ENCODE results near the gene PACSIN3.

Gene PACSIN3

DNA sequence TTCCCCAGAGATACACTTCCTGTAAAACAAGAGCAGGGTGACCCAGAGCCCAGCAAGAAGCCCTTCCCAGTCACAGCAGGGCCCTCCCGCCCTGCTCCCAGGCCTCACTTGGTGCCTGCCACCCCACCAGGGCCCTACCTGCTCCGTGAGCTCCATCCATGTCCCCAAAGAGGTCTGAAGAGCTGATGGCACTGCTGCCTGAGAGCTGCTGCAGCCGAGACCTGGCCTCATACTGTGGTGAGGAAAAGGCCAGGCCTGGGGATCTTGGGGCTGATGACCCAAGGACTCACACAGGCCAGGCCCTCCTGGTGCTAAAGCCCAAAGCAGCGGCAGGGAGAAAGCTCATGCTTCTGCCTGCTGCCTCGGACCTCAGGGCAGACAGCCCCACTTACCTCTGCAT, 19.9 kb downstream of the PACSIN3 start:
- H3K4me3 Mint-ChIP-seq: no peak overlapping the region
- peaks cover 8% of the 10 kb centered on the region for H3K4me1 Mint-ChIP-seq
- no peaks in the 10 kb centered on the region for H3K9me3 Mint-ChIP-seq
- peaks cover 13% of the 10 kb centered on the region for H3K36me3 Mint-ChIP-seq (ENCODE audit: low read depth)
- no peak for DNase-seq
- no peaks in the 10 kb centered on the region for H3K27me3 Mint-ChIP-seq (ENCODE audit: low read depth, poor library complexity)
- no peak for TF ChIP-seq CTCF (IDR thresholded peaks at IDR 0.05)
- H3K27ac Mint-ChIP-seq: no peak overlapping the region

GRCh38 chr11:47165253-47165840, 20.9 kb downstream of the PACSIN3 start:
- TF ChIP-seq CTCF (IDR thresholded peaks at IDR 0.05): no peak
- DNase-seq: no peak
- Mint-ChIP-seq H3K27ac (peak overlapping the region; percentile 66), H3K4me1 (peaks cover 8% of the 10 kb centered on the region), H3K36me3 (ENCODE audit: low read depth) (peaks cover 5% of the 10 kb centered on the region), H3K4me3 (no peak overlapping the region), H3K27me3 (ENCODE audit: low read depth, poor library complexity) (no peaks in the 10 kb centered on the region), H3K9me3 (no peaks in the 10 kb centered on the region)

DNA sequence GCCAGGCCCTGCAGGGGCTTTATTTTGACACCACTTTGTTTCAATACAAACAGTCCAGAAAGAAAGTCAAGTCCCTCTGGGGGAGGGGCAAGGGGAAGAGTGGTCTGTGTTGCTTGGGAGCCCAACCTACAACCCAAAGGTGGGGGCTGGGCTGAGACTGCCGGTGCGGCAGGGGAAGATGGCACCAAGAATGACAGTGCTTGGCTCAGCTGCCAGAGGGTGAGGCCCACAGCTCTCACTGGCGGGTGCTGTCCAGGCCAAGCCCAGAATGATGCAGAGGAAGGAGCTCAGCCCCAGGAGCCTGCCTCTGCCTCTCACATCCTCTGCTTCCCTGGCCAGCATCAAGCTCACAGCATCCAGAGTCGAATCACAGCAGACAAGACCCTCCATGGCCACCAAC, 21.9 kb downstream of the PACSIN3 start:
- Mint-ChIP-seq H3K27me3 (ENCODE audit: low read depth, poor library complexity) (no peaks in the 10 kb centered on the region), H3K27ac (peak overlapping the region; percentile 61), H3K36me3 (ENCODE audit: low read depth) (peaks cover 5% of the 10 kb centered on the region), H3K4me3 (no peak overlapping the region), H3K9me3 (no peaks in the 10 kb centered on the region), H3K4me1 (peaks cover 8% of the 10 kb centered on the region)
- no peak for DNase-seq
- no peak for TF ChIP-seq CTCF (IDR thresholded peaks at IDR 0.05)

- Mint-ChIP-seq H3K9me3 (no peaks in the 10 kb centered on the region), H3K27me3 (ENCODE audit: low read depth, poor library complexity) (no peaks in the 10 kb centered on the region), H3K4me3 (no peak overlapping the region), H3K4me1 (peaks cover 8% of the 10 kb centered on the region), H3K36me3 (ENCODE audit: low read depth) (peaks cover 10% of the 10 kb centered on the region), H3K27ac (peak overlapping the region; percentile 61)
- TF ChIP-seq CTCF (IDR thresholded peaks at IDR 0.05): no peak
- DNase-seq: no peak
Observed at GRCh38 chr11:47163898-47164297, 22.3 kb downstream of the PACSIN3 start.

- Mint-ChIP-seq H3K36me3 (ENCODE audit: low read depth) (peaks cover 14% of the 10 kb centered on the region), H3K27me3 (ENCODE audit: low read depth, poor library complexity) (no peaks in the 10 kb centered on the region)
Observed at GRCh38 chr11:47163193-47163592, 23.0 kb downstream of the PACSIN3 start.

More at GRCh38 chr11:47163193-47163592, 23.0 kb downstream of the PACSIN3 start:
- no peaks in the 10 kb centered on the region for H3K9me3 Mint-ChIP-seq
- no peak for TF ChIP-seq CTCF (IDR thresholded peaks at IDR 0.05)
- H3K4me1 Mint-ChIP-seq: peaks cover 11% of the 10 kb centered on the region
- H3K4me3 Mint-ChIP-seq: no peak overlapping the region
- no peak for DNase-seq
- peak overlapping the region; percentile 32 for H3K27ac Mint-ChIP-seq
